Activated T-cell treated with anti-CD3 and anti-CD28 coated beads, Interleukin-2, amount 50 U/mL, for 24 hours (primary cell): ENCODE measurements around the gene FMN1.

ENCODE experiments used
- DNase-seq: peaks from one replicate; pipeline ENCODE4 v3.0.0-alpha.2; 2020
- H3K27ac Mint-ChIP-seq: 2 replicates; pipeline ENCODE4 v1.8.0; 2020; ENCODE audit warnings: mild to moderate bottlenecking, mixed read lengths
- H3K27me3 Mint-ChIP-seq: 2 replicates; pipeline ENCODE4 v1.8.0; 2020; ENCODE audit warnings: mixed read lengths
- H3K36me3 Mint-ChIP-seq: 2 replicates; pipeline ENCODE4 v1.8.0; 2020; ENCODE audit warnings: low read depth, mixed read lengths
- H3K4me1 Mint-ChIP-seq: 2 replicates; pipeline ENCODE4 v1.8.0; 2020; ENCODE audit warnings: low read depth, mixed read lengths
- H3K4me3 Mint-ChIP-seq: 2 replicates; pipeline ENCODE4 v1.8.0; 2020; ENCODE audit warnings: mild to moderate bottlenecking, moderate library complexity, mixed read lengths
- H3K9me3 Mint-ChIP-seq: 2 replicates; pipeline ENCODE4 v1.8.0; 2020; ENCODE audit warnings: mixed read lengths

FMN1 gene

DNA sequence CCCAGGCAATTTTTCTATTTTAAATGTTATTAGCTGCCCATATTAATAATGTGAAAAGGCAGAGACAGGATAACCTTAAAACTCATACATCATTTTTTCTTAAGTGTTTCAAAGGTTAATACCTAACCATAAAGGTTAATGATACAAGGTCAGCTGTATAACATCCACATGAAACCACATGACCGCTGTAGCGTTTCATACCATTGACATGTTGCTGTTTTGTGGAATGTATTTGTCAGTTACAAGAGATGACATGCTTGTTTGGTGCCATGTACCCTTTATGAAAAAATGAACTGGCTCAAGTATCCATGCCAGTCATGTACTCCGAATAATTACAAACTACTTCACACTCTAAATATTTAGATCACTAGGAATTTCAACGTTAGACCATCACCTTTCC lies 207.4 kb downstream of the FMN1 start:
- peaks cover 10% of the 10 kb centered on the region for H3K4me1 Mint-ChIP-seq
- H3K4me3 Mint-ChIP-seq, result no peak overlapping the region
- no peak overlapping the region for H3K27ac Mint-ChIP-seq
- DNase-seq, result no peak
- no peaks in the 10 kb centered on the region for H3K36me3 Mint-ChIP-seq
- H3K9me3 Mint-ChIP-seq, result no peaks in the 10 kb centered on the region
- H3K27me3 Mint-ChIP-seq, result no peaks in the 10 kb centered on the region

DNA sequence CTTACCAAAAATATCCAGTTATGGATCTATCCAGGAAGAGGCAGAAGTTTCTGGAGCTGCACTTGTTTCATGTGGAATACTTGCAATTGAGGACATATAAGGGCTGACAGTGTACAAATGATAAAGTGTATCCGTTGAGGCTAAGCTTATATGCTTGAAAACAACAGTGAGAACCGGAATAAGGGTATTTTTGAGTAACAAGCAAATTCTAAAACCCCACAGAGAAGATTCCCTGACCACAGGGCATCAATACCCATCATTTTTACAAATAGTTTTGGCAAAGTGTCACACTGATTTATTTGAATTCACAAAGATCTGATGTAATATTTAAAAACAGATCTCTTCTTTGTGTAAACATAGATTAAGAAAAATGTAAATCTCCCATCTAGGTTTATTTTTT lies 208.4 kb downstream of the FMN1 start:
- Mint-ChIP-seq H3K27ac (no peak overlapping the region), H3K4me3 (no peak overlapping the region), H3K27me3 (no peaks in the 10 kb centered on the region), H3K9me3 (no peaks in the 10 kb centered on the region), H3K36me3 (no peaks in the 10 kb centered on the region), H3K4me1 (peaks cover 14% of the 10 kb centered on the region)
- DNase-seq, result no peak

DNA sequence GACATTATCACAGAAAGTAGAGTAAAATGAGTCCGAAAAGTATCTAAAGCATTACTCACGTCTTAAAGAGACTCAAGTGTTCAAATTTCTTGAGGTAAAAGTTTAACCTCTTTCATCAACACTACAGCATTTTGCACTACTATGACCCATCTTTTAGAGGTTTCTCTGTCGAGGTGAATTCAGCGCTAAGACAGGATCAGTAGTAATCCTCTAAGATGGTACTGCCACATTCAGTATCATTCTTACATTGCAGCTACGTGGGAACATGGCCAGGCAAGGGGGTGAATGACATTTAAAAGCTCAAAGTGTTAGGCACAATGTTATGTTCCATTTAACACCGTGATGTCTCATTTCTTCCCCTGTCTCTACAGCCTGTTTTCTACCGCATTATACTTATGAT lies 210.8 kb downstream of the FMN1 start:
- no peaks in the 10 kb centered on the region for H3K36me3 Mint-ChIP-seq
- H3K27me3 Mint-ChIP-seq, result no peaks in the 10 kb centered on the region
- no peak for DNase-seq
- H3K9me3 Mint-ChIP-seq, result no peaks in the 10 kb centered on the region
- H3K27ac Mint-ChIP-seq, result no peak overlapping the region
- peaks cover 14% of the 10 kb centered on the region for H3K4me1 Mint-ChIP-seq
- no peak overlapping the region for H3K4me3 Mint-ChIP-seq

DNA sequence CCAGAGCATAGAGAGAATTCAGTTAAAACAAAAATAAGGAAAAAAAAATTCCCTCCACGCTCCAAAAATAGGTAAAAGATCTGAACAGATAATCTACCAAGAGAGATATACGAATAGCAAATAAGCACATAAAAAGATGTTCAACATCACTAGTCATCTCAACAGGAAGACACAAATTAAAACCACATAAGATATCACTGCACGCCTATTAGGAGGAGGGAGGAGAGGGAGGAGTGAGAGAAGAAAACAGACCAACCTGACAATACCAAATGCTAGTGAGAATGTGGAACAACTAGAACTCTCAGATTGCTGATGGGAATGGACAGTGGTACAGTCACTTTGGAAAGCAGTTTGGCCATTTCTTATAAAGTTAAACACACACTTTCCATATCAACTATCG lies 212.5 kb downstream of the FMN1 start:
- Mint-ChIP-seq H3K27ac (no peak overlapping the region), H3K9me3 (no peaks in the 10 kb centered on the region), H3K4me3 (no peak overlapping the region), H3K27me3 (no peaks in the 10 kb centered on the region), H3K36me3 (no peaks in the 10 kb centered on the region), H3K4me1 (peaks cover 17% of the 10 kb centered on the region)
- DNase-seq, result no peak

DNA sequence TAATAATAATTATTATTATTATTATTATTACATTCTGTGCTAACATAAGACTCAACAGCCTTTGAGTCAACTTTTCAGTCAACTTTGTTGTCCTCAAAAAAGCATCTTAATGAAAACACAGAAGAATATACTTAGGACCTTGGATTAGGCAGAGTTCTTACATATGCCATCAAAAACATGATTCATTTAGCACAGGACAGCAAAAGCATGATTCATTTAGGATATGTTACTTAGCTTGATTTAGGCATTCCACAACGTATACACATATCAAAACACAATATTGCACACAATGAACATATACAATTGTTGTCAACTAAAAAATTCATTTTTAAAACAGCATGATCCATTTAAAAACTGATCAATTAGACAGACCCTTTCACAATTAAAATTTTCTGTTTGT lies 213.0 kb downstream of the FMN1 start:
- DNase-seq, result no peak
- no peaks in the 10 kb centered on the region for H3K9me3 Mint-ChIP-seq
- no peaks in the 10 kb centered on the region for H3K27me3 Mint-ChIP-seq
- no peaks in the 10 kb centered on the region for H3K36me3 Mint-ChIP-seq
- no peak overlapping the region for H3K4me3 Mint-ChIP-seq
- no peak overlapping the region for H3K27ac Mint-ChIP-seq
- H3K4me1 Mint-ChIP-seq, result peaks cover 17% of the 10 kb centered on the region

DNA sequence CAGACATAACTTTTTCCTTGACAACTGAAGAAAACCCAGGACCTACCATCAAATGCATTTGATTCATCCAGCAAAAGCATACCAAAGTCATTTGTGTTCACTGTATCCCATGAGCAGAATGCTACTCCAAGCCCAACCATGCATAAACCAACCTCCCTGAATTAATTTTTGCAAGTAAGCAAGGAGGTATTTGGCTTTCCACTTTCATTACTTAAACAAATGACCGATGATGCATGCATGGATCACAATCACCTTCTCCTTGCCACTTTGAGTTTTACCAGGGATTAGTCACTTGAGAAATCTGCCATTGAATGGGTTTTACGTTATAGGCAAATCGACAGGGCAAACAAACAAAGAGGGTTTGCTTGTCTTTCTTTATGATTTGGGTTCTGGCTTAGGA lies 214.8 kb downstream of the FMN1 start:
- no peaks in the 10 kb centered on the region for H3K9me3 Mint-ChIP-seq
- H3K27ac Mint-ChIP-seq, result no peak overlapping the region
- H3K4me3 Mint-ChIP-seq, result no peak overlapping the region
- DNase-seq, result no peak
- no peaks in the 10 kb centered on the region for H3K27me3 Mint-ChIP-seq
- no peaks in the 10 kb centered on the region for H3K36me3 Mint-ChIP-seq
- H3K4me1 Mint-ChIP-seq, result peaks cover 15% of the 10 kb centered on the region

DNA sequence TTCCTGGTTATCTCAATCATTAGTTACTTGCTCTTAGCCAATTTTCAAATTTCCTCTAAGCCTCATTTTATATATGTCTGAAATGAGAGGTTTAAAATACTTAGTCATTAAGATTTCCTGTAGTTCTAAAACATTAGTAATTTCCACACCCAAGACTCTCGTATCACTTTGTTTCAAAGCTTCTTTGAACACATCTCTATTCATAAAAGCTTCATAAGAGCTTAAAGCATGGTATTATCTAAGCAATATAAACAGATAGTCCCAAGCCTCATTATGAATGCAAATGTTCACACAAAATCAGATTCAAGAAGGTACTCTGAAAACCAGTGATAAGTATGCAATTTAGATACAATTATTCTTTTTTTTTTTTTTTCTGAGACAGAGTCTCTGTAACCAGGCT lies 217.0 kb downstream of the FMN1 start:
- Mint-ChIP-seq H3K36me3 (no peaks in the 10 kb centered on the region), H3K9me3 (no peaks in the 10 kb centered on the region), H3K27me3 (no peaks in the 10 kb centered on the region), H3K4me3 (no peak overlapping the region), H3K27ac (no peak overlapping the region), H3K4me1 (peaks cover 10% of the 10 kb centered on the region)
- no peak for DNase-seq

DNA sequence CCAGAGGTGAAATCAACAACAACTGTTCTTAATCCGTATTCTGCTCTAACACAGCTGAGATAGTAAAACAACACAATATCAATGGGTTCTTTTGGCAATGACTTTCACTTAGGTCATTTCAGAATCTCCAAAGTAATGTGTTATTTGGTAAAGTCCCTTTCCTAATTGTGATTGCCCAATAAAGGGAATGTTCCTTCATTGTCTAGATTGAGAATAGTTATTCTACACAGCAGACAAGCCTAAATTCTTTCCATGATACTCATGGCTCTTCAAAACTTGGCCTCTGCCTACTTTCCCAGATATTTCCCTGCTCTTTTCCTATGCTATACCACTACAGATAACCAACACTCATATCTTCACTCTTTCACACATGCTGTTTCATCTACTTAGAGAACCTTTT lies 219.8 kb downstream of the FMN1 start:
- no peak for DNase-seq
- no peaks in the 10 kb centered on the region for H3K9me3 Mint-ChIP-seq
- no peaks in the 10 kb centered on the region for H3K36me3 Mint-ChIP-seq
- H3K27ac Mint-ChIP-seq, result no peak overlapping the region
- H3K4me3 Mint-ChIP-seq, result no peak overlapping the region
- peaks cover 2% of the 10 kb centered on the region for H3K4me1 Mint-ChIP-seq
- no peaks in the 10 kb centered on the region for H3K27me3 Mint-ChIP-seq

DNA sequence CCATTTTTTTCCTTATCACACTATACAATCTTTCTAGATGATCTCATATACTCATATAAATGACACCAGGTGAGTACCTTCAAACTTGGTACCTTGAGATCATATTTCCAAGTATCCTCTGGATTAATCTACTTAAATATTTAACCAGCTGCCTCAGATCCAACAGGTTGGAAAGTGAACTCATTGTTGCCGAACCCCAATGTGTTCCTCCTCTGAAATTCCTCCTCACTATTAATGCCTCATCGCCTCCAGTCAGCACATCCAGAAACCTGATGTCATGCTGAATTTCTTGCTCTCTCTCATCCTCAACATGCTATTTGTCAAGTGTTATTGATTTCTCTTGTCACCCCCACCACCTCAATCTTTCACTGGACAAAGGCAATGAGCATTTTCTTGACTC lies 221.8 kb downstream of the FMN1 start:
- Mint-ChIP-seq H3K9me3 (no peaks in the 10 kb centered on the region), H3K4me1 (peaks cover 4% of the 10 kb centered on the region), H3K27me3 (no peaks in the 10 kb centered on the region), H3K4me3 (no peak overlapping the region), H3K27ac (no peak overlapping the region), H3K36me3 (peaks cover 4% of the 10 kb centered on the region)
- no peak for DNase-seq

DNA sequence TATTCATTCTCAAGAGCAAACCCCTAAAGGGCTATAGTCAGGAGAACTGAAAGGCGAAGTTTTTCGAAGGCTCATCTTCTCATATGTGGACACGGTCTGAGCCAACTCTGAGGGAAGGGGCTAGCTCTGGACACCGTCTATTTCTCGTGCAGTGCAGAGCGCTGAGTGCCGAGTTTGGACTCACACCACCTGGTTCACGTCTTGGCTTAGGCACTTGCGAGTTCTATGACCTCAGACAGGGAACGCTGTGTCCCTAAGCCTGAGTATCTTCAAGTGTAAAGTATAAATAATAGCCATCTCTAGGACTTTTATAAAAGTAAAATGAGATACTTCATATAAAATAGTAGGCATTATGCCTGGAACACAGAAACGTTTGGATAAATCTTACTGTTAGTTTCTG lies 223.7 kb downstream of the FMN1 start:
- peaks cover 4% of the 10 kb centered on the region for H3K4me1 Mint-ChIP-seq
- no peaks in the 10 kb centered on the region for H3K27me3 Mint-ChIP-seq
- peaks cover 4% of the 10 kb centered on the region for H3K36me3 Mint-ChIP-seq
- H3K27ac Mint-ChIP-seq, result no peak overlapping the region
- no peak for DNase-seq
- no peak overlapping the region for H3K4me3 Mint-ChIP-seq
- no peaks in the 10 kb centered on the region for H3K9me3 Mint-ChIP-seq

DNA sequence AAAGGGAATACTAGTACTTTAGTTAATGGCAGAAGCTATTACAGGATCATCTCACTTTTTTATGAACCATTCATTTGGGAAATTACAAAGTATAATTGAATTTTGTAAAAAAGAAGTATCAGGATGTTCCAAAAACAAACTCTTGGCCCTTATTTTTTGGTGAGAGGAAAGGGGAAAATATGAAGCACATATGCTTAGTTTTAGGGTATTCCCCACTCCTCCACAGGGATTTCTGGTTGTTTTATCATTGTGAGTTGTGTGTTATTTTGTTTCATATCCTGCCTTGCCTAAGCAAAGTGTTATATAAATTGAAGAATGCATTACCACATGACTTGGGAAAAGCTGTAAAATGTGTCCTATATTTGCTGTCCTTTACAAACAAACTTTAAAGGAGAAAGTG lies 227.0 kb downstream of the FMN1 start:
- H3K27me3 Mint-ChIP-seq, result no peaks in the 10 kb centered on the region
- H3K9me3 Mint-ChIP-seq, result no peaks in the 10 kb centered on the region

DNA sequence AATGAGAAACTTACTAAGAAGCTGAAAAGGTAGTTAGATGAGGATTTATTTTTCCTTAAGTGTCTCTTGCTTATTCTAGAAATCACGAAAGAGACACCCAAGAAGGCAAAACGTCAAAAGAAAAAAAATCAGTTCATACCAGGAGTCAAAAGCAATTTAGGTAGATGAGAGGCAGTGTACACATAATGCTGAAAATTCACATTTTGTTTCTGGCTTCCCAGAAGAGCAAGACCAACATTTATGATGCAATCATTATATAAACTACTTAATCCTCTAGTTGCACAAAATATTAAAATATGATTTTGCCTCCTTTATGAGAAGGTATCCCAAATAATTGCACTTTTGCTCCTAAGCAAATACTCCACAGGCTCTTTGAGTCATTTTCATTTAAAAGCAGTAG lies 228.0 kb downstream of the FMN1 start:
- Mint-ChIP-seq H3K27me3 (no peaks in the 10 kb centered on the region), H3K4me1 (peaks cover 4% of the 10 kb centered on the region), H3K36me3 (peaks cover 8% of the 10 kb centered on the region), H3K4me3 (no peak overlapping the region), H3K27ac (no peak overlapping the region), H3K9me3 (no peaks in the 10 kb centered on the region)
- no peak for DNase-seq

More for the DNA sequence above, 227.0 kb downstream of the FMN1 start:
- no peak overlapping the region for H3K27ac Mint-ChIP-seq
- no peak overlapping the region for H3K4me3 Mint-ChIP-seq
- peaks cover 4% of the 10 kb centered on the region for H3K4me1 Mint-ChIP-seq
- peaks cover 8% of the 10 kb centered on the region for H3K36me3 Mint-ChIP-seq
- no peak for DNase-seq

DNA sequence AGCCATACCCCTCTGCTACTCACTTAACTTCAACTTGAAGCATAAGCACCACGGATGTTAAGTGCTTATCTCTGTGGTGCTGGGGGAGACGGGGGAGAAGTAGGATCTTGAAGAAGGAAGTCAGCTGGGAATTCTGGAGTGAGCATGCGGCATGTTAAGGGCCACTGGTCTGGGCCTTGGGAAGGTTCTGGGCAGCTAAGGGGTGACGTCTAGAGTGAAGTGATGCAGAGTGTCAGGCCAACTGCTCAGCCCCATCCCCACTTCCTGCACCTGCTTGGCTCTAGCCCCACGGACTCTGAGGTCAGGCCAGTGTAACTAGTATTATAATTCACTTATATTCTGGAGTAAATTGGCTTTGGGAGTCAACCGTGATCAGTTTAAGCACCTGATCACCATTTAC lies 228.6 kb downstream of the FMN1 start:
- Mint-ChIP-seq H3K9me3 (no peaks in the 10 kb centered on the region), H3K36me3 (peaks cover 8% of the 10 kb centered on the region), H3K27me3 (no peaks in the 10 kb centered on the region), H3K4me3 (no peak overlapping the region), H3K27ac (no peak overlapping the region), H3K4me1 (peaks cover 4% of the 10 kb centered on the region)
- no peak for DNase-seq

DNA sequence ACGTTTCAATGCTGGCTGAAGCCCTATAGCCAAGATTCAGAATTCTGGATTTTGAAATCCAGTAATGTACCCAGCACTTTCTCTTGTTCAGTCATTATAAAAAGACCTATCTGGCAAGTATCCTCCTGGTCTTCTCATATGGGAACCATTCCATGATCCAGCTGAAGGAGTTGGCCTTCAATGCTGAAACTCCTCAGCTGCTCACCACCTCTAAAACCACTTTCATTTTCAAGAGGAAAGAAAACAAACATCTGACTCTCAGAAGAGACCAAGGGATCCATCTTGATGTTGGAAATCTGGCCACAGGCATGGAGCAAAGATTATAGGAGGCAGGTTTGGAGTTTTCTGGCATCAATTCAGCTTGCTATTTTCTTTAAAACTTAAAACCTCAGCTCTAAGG lies 235.4 kb downstream of the FMN1 start:
- no peak for DNase-seq
- Mint-ChIP-seq H3K27me3 (no peaks in the 10 kb centered on the region), H3K4me3 (no peak overlapping the region), H3K27ac (no peak overlapping the region), H3K9me3 (no peaks in the 10 kb centered on the region), H3K36me3 (peaks cover 4% of the 10 kb centered on the region), H3K4me1 (peaks cover 3% of the 10 kb centered on the region)

DNA sequence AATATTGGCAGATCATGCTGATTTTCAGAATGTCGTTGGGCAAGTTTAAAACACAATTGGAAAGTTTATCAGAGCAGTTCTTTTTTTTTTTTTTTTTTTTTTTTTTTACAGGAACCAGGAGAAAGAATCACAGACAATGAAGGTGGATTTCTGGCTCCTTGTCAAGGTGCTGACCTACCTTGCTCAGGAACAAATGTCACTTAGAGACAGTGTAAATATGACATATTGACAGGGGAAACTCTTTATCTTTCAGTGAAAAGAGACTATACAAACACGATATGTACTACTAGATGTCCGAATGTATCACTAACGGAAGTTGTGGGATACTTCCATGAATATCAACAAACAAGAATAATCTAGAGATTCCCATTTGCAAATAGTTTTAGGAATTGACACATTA lies 237.3 kb downstream of the FMN1 start:
- H3K9me3 Mint-ChIP-seq, result no peaks in the 10 kb centered on the region
- H3K4me3 Mint-ChIP-seq, result no peak overlapping the region
- DNase-seq, result no peak
- no peaks in the 10 kb centered on the region for H3K36me3 Mint-ChIP-seq
- H3K27me3 Mint-ChIP-seq, result no peaks in the 10 kb centered on the region
- peaks cover 12% of the 10 kb centered on the region for H3K4me1 Mint-ChIP-seq
- no peak overlapping the region for H3K27ac Mint-ChIP-seq

DNA sequence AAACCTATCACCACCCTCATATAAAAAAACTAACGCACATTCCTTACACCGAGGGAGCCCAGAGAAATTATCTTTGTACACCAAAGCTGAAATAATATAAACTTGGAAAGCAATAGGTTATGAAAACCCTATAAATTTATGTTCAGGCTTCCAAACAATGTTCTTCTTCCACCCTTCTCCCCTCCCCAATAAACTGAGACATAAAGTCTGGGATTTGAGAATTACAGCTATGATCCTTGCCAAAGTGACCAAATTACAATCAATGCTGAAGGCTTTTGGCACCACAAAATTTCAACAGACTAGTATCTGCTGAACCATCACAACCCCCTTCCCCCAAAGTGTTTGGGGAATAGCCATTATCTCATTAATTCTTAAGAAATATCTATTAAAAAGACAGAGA lies 237.8 kb downstream of the FMN1 start:
- no peak for DNase-seq
- Mint-ChIP-seq H3K27me3 (no peaks in the 10 kb centered on the region), H3K36me3 (no peaks in the 10 kb centered on the region), H3K9me3 (no peaks in the 10 kb centered on the region), H3K4me3 (no peak overlapping the region), H3K4me1 (peaks cover 17% of the 10 kb centered on the region), H3K27ac (no peak overlapping the region)
